Measurements from ENCODE around the gene PPL.

PPL gene

DNA sequence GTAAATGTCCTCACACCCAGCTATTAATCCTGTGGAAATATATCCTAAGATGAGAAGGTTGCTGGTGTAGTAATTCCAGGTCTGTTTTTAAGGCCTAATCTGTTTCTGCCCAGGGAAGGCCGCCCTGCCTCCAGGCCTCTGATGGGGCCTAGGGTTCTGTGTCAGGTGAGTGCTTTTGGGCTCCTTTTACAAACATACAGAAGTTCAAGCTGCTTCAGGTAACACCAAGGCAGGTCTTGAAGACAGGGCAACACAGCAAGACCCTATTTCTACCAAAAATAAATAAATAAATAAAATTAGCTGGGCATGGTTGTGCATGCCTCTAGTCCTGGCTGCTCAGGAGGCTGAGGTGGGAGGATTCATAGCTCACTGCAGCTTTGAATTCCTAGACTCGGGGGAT is 9.3 kb downstream of the PPL start:
- no peaks in the 10 kb centered on the region for H3K36me3 Mint-ChIP-seq
- ATAC-seq = no peak

DNA sequence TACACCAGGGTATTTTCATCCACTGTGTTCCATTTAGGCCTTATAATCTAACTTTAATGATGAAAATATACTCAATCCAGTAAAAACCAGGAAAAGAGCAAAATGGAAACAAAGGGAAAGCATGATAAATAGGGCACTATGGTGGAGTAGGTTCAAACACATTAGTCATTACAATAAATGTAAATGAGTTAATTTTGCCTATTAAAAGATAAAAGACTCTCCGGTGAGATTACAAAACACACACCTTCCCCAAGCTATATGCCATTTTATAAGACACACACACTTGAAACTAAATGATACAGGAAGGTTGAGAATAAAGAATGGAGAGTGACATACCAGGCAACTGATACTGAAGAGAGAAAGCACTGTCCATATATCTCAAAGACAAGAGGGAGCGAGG is 10.0 kb downstream of the PPL start:
- no peak for DNase-seq (ENCODE audit: low spot score in 2 of 2)
- H3K36me3 Mint-ChIP-seq = no peaks in the 10 kb centered on the region

More for the DNA sequence above, 9.3 kb downstream of the PPL start:
- Mint-ChIP-seq H3K9me3 (peaks cover 7% of the 10 kb centered on the region), H3K4me3 (no peak overlapping the region), H3K4me1 (no peaks in the 10 kb centered on the region), H3K27ac (no peak overlapping the region)
- DNase-seq (ENCODE audit: low spot score in 2 of 2) = no peak

DNA sequence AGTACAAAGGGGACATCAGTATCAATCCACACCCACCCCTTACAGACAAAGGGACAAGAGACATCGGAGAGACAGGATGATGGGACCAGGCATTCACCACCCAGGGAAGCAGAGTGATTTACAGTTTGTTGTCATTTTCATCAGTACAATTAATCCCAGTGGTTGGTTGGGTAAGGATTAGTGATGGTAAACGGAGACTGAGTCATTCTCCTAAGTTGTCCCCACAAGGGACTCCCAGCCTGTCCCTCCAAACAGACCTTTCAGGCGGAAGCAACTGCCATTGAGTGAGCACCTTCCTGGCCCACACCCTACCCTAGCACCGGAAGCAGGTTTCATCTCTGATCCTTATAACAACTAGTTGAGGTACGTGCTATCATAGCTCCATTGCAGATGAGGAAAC is 11.2 kb downstream of the PPL start:
- H3K4me3 Mint-ChIP-seq = no peak overlapping the region
- no peak for ATAC-seq
- H3K27ac Mint-ChIP-seq = no peak overlapping the region
- H3K9me3 Mint-ChIP-seq = peaks cover 7% of the 10 kb centered on the region
- DNase-seq (ENCODE audit: low spot score in 2 of 2) = no peak
- no peaks in the 10 kb centered on the region for H3K4me1 Mint-ChIP-seq
- no peaks in the 10 kb centered on the region for H3K36me3 Mint-ChIP-seq

More for the DNA sequence above, 10.0 kb downstream of the PPL start:
- H3K4me3 Mint-ChIP-seq = no peak overlapping the region
- H3K4me1 Mint-ChIP-seq = no peaks in the 10 kb centered on the region
- no peak for ATAC-seq
- H3K27ac Mint-ChIP-seq = no peak overlapping the region
- peaks cover 7% of the 10 kb centered on the region for H3K9me3 Mint-ChIP-seq

DNA sequence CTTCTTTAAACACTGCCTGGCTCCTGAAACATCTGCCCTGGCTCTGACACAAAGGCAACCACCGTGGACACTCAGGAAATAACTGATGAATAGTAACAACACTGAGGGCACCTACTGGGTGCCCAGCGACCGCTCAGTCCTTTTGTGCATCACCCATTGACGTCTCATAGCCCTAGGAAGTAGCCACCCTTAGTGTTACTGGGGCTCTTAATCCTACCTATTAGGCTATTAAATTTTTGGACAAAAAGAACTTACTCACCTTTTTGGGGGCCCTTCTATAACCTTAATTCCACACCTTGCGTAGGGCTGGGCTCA is 11.7 kb downstream of the PPL start:
- H3K4me3 Mint-ChIP-seq = no peak overlapping the region
- peaks cover 7% of the 10 kb centered on the region for H3K9me3 Mint-ChIP-seq
- no peaks in the 10 kb centered on the region for H3K4me1 Mint-ChIP-seq
- no peaks in the 10 kb centered on the region for H3K36me3 Mint-ChIP-seq
- no peak for ATAC-seq
- no peak for DNase-seq (ENCODE audit: low spot score in 2 of 2)
- no peak overlapping the region for H3K27ac Mint-ChIP-seq

DNA sequence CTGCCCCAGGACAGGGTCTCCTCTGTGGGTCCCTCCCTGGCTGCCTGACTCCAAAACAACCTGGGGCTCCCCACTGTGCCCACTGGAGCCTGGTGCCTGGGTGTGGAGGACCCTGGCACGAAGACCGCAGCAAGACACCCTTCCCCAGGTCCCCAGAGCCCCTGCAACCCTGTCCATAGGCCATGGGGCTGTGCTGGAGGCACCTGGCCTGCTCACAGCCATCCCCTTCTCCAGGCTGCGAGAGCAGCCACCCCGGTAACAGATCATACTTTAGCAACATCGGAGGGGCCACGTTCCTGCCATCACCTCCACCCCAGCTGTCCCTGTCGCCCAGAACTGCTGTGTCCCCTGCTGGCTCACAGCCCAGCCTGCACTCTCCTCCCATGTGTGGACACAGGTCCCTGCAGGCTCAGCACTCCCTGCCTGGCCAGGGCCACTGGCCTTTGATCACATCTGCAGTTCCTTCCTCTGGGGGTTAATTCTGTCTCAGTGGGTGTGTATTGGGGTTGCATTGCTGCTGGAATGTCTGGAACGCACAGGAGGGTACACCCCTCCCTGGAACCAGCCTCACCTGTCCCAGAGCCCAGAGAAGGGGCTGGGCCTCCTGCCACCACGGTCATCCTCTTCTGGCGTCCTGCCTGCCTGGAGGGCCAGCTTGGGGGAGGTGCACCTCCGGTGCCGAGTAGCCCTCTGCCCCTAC is 12.2 kb downstream of the PPL start:
- no peak overlapping the region for H3K4me3 Mint-ChIP-seq
- H3K4me1 Mint-ChIP-seq = no peaks in the 10 kb centered on the region
- H3K27ac Mint-ChIP-seq = no peak overlapping the region
- peaks cover 7% of the 10 kb centered on the region for H3K9me3 Mint-ChIP-seq
- DNase-seq (ENCODE audit: low spot score in 2 of 2) = no peak
- no peak for ATAC-seq
- H3K36me3 Mint-ChIP-seq = no peaks in the 10 kb centered on the region

DNA sequence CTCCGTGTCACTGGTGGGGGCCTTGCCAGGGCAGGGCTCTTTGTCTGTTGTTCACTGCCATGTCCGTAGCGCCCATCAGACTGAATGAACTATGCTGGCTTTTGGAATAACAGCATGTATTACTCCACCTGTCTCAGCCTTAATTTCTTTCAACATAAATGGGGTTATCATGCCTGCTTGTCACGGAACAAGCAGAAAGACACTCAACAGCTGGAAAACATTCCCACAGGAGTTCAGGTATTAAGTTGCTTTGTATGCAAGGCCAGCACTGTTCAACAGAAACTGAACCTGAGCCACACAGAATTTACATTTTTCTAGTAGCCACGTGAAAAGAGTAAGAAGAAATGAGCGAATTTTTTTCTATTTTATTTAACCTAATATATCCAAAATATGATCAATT is 13.1 kb downstream of the PPL start:
- ATAC-seq (no peak), DNase-seq (ENCODE audit: low spot score in 2 of 2) (no peak)
- Mint-ChIP-seq H3K27ac (no peak overlapping the region), H3K4me1 (no peaks in the 10 kb centered on the region), H3K9me3 (peaks cover 7% of the 10 kb centered on the region), H3K4me3 (no peak overlapping the region), H3K36me3 (no peaks in the 10 kb centered on the region)

DNA sequence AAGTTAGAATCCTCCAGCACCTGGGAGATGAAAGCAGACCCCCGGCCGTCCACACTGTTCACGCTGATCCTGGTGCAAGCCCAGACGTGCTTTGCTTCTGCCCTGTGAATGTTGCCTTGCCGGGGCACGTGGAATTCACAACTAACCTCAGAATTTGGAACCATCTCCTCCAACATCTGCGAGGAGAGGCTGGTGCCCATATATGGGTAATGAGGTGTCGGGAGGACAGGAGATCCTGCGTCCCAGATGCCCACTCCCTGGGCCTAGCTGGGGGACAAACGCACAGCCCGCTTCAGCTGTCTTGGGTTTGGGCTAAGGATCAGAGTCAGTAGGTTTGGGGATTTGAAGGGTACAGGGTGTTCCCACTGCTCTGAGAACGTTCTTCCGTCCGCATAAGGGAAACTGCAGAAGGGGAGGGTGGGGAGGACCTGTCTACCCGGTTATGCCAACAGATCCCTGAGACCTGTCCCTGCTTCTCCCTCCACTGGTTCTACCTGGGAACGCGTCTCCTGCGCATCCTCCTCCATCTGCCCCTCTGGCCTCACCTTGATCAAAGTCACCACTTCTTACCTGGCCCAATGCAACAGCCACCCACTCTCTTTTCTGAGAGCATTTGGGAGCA is 14.1 kb downstream of the PPL start:
- peaks cover 7% of the 10 kb centered on the region for H3K9me3 Mint-ChIP-seq
- H3K4me1 Mint-ChIP-seq = no peaks in the 10 kb centered on the region
- no peak for DNase-seq (ENCODE audit: low spot score in 2 of 2)

DNA sequence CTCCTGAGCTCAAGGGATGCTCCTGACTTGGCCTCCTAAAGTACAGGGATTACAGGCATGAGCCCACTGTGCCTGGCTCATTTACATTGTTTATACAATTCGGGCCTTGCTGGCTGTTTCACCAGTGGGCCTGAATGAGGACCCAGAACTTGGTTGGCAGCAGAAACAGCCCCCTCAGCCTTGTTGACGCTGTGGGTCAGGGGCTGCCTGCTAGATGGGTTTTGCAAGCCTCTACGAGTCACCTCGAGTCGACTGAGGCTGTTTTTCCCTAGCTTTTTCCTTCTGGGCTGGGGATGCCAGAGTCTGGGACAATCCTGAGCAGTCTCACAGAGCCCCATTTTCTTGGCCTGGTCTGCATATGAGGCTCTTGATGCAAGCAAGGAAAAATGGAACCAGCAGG is 16.1 kb downstream of the PPL start:
- Mint-ChIP-seq H3K36me3 (no peaks in the 10 kb centered on the region), H3K9me3 (no peaks in the 10 kb centered on the region), H3K27ac (no peak overlapping the region), H3K4me1 (no peaks in the 10 kb centered on the region), H3K4me3 (no peak overlapping the region)
- ATAC-seq = no peak
- DNase-seq (ENCODE audit: low spot score in 2 of 2) = no peak

More for the DNA sequence above, 14.1 kb downstream of the PPL start:
- H3K36me3 Mint-ChIP-seq = no peaks in the 10 kb centered on the region
- H3K27ac Mint-ChIP-seq = no peak overlapping the region
- H3K4me3 Mint-ChIP-seq = no peak overlapping the region
- ATAC-seq = no peak

DNA sequence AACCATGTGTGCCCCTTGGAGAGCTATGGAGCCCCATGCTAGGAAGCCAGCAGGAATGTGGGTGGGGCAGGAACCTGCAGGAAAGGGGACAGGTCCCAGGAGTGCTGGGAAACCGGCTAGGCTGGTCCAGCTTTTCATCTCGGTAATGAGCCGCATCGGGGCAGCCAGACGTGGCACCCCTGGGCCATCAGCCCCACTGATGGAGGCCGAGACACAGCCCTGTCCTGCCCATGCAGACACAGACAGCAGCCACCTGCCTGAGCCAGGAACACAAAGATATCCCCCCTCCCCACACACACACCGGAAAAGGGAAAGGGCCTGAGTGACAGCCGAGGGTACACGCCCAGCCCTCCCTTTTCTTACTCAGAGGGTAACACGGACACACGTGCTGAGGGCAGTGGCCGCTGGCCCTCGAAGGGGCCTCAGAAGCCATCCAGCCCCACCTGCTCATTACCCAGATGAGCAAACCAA is 18.1 kb downstream of the PPL start:
- H3K27ac Mint-ChIP-seq = no peak overlapping the region
- ATAC-seq (no peak), DNase-seq (ENCODE audit: low spot score in 2 of 2) (no peak)
- no peaks in the 10 kb centered on the region for H3K36me3 Mint-ChIP-seq
- H3K4me3 Mint-ChIP-seq = no peak overlapping the region
- no peaks in the 10 kb centered on the region for H3K4me1 Mint-ChIP-seq
- H3K9me3 Mint-ChIP-seq = no peaks in the 10 kb centered on the region

DNA sequence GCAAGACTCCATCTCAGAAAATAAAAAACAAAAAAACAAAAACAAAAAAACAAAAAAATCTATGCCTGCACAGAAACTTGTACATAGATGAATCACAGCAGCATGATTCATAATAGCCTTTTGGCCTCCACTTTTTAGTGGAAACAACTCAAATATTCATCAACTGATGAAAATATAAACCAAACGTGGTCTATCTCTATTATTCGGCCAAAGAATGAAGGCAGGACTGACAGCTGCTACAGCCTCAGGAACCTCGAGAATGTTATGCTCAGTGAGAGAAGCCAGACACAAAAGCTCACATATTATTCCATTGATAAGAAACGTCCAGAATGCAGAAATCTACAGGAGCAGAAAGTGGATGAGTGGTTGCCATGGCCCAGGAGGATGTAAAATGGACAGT is 19.8 kb downstream of the PPL start:
- no peaks in the 10 kb centered on the region for H3K4me1 Mint-ChIP-seq

DNA sequence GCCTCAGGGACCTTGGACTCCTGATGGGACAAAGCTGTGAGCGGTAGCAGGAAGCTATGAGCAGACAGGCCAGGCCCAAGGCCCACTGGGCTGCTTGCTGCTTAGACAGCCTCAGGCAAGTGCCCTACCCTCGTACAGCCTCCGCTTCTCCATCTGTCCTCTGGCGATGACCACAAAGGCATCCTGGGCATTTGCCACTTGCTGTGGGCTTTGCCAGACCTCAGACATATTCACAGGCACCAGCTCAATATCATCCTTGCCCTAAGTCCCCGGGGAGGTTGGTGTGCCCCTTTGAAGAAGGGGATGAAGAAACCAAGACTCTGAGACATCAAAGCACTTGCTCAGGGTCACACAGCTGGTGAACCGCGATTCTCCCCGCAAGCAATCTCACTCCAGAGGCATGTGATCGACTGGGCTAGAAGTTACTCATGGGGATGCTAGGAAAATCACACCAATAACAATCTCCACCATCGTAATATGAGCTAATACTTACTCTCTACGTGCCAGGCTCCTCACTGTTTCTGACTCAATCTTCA is 21.7 kb downstream of the PPL start:
- no peak for DNase-seq (ENCODE audit: low spot score in 2 of 2)
- Mint-ChIP-seq H3K4me3 (no peak overlapping the region), H3K4me1 (no peaks in the 10 kb centered on the region), H3K9me3 (no peaks in the 10 kb centered on the region), H3K36me3 (no peaks in the 10 kb centered on the region), H3K27ac (no peak overlapping the region)
- ATAC-seq = no peak

More for the DNA sequence above, 19.8 kb downstream of the PPL start:
- H3K36me3 Mint-ChIP-seq = no peaks in the 10 kb centered on the region
- H3K9me3 Mint-ChIP-seq = no peaks in the 10 kb centered on the region
- no peak for DNase-seq (ENCODE audit: low spot score in 2 of 2)
- ATAC-seq = no peak
- H3K4me3 Mint-ChIP-seq = no peak overlapping the region
- no peak overlapping the region for H3K27ac Mint-ChIP-seq

DNA sequence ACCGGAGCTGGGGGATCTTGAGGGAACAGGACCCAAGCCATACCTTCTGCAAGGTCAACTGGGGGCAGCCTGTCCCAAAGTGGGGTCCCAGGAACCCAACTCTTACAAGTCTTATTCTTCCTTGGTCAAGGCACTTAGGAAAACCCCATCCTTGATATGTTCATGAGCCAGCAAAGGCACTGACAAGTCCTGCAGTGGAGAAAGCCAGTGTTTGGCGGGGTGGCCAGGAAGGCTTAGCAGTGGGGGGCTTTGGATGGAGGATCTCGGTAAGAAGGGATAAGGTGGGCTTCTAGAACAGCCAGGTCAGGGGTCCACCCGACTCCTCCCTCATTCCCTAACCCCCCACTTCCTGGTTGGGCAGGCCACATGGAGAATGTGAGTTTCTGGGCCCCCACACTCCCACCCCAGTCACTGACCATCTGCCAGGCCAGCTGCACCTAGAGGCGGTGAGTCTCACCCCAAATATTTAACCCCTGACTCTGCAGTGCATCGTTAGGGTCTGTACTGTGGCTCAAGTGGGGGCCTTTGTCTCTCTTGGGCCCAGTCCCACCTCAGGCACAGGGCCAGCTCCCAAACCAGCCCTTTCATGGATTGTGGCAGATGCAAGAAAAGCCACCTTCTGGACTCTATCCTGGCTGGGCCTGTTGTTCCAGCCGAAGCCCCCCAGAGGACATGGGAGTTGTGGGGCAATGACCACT is 22.3 kb downstream of the PPL start:
- H3K36me3 Mint-ChIP-seq = no peaks in the 10 kb centered on the region
- H3K27ac Mint-ChIP-seq = no peak overlapping the region
- DNase-seq (ENCODE audit: low spot score in 2 of 2) (no peak), ATAC-seq (no peak)
- H3K4me1 Mint-ChIP-seq = no peaks in the 10 kb centered on the region
- H3K9me3 Mint-ChIP-seq = no peaks in the 10 kb centered on the region
- H3K4me3 Mint-ChIP-seq = no peak overlapping the region

DNA sequence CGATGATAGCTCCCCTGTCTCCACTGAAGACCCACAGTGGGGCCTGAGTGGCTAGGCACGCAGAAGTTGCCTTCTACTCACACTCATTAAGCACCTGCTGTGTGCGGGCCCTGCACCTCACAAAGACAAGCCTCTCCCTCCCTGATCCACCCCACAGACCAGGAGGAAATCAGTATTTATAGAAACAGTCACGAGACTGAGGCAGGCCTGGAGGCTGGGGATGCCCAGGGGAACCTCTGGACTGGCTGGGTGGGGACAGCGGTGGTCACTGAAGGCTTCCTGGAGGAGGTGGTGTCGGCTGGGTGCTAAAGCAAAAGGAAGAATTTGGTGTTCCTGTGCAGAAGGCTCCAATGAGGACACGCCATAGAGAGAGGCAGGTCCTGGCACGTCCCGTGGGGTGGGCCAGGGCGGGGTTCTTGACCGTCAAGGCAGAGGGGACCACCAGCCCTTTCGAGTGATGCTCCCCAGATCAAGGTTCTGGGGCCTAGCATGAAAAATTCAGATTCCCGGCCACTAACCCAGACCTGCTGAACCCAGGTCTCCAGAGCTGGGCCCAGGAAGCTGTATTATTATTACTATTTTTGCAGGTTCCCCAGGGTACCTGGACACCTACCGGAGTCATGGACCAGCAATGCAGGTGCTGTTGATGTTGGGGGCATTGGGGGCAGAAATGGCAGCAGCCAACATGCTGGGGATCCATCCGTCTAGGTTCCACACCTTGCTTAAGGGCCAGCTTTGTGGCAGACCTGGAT is 23.0 kb downstream of the PPL start:
- Mint-ChIP-seq H3K4me3 (no peak overlapping the region), H3K36me3 (no peaks in the 10 kb centered on the region), H3K9me3 (no peaks in the 10 kb centered on the region), H3K27ac (no peak overlapping the region), H3K4me1 (no peaks in the 10 kb centered on the region)
- no peak for ATAC-seq
- DNase-seq (ENCODE audit: low spot score in 2 of 2) = no peak

DNA sequence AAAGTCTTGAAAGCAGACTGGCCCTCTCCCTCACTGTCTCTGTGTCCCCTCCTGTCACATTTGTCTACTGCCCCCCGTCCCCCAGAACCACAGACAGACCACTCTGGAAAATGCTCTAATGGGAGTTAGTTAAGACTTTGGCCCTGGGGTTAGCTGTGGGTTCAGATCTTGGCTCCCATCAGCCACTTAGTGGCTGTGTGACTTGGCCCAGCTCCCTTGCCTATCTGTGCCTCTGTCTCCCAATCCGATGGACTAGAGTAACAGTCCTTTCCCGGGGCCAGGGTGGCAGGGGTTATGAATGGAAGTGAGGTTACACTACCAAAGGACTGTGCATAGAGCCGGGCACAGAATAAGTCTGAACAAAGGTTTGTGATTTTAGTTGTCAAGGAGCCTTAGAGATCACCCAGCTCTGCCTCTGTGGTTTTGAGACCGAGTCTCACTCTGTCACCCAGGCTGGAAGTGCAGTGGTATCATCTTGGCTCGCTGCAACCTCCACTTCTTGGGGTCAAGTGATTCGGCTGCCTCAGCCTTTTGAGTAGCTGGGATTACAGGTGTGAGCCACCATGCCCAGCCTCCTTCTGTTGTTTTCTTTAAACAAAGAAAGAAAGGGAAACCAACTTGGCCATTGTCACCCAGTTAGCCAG is 23.7 kb downstream of the PPL start:
- no peak overlapping the region for H3K27ac Mint-ChIP-seq
- no peak for ATAC-seq
- no peaks in the 10 kb centered on the region for H3K36me3 Mint-ChIP-seq
- no peaks in the 10 kb centered on the region for H3K4me1 Mint-ChIP-seq
- H3K4me3 Mint-ChIP-seq = no peak overlapping the region
- no peak for DNase-seq (ENCODE audit: low spot score in 2 of 2)
- H3K9me3 Mint-ChIP-seq = no peaks in the 10 kb centered on the region

DNA sequence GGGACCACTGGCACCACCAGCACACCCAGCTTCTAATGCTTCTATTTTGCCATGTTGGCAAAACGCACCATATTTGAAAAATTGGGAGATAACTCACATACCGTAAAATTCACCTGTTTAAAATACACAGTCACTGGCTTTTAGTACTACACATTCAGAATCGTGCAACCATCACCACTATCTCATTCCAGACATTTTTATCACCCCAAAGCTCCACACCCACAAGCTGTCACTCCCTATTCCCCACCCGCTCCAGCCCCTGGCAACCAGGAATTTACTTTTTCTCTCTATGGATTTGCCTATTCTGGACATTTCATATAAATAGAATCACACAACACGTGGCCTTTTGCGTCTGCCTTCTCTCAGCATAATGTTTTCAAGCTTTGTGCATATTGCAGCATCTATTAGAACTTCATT is 25.0 kb downstream of the PPL start:
- no peaks in the 10 kb centered on the region for H3K4me1 Mint-ChIP-seq
- ATAC-seq (no peak), DNase-seq (ENCODE audit: low spot score in 2 of 2) (no peak)
- H3K36me3 Mint-ChIP-seq = no peaks in the 10 kb centered on the region
- no peak overlapping the region for H3K27ac Mint-ChIP-seq
- no peak overlapping the region for H3K4me3 Mint-ChIP-seq
- H3K9me3 Mint-ChIP-seq = no peaks in the 10 kb centered on the region
